GM18508 (cell line): ENCODE data around the gene NRP1.
"Not testable (repeated sequence)": the region's sequence is repeated elsewhere in the genome, so short reads cannot be mapped to it uniquely, and the experiment has no call there.

ENCODE experiments used
- ATAC-seq: cut with Tn5 transposase; IDR thresholded peaks from one replicate; pipeline ENCODE4 v1.9.1; 2021; ENCODE audit warnings: moderate number of reproducible peaks; ENCODE audit not compliant: insufficient read depth, unreplicated experiment

NRP1 gene

GRCh38 chr10:33334153-33334804 is at the start of gene NRP1:
NRP1 (minus strand) TSS chr10:33334667; CDS start chr10:33334382, 285 bp downstream.
- no peak for ATAC-seq

- not testable (repeated sequence) for ATAC-seq
Measured at GRCh38 chr10:33384201-33384600, 49.7 kb upstream of the NRP1 start.

GRCh38 chr10:33382921-33383713 is 48.6 kb upstream of the NRP1 start:
- no peak for ATAC-seq

- ATAC-seq = no peak
Measured at GRCh38 chr10:33382216-33382600, 47.7 kb upstream of the NRP1 start.

GRCh38 chr10:33381451-33382215 is 47.2 kb upstream of the NRP1 start:
- no peak for ATAC-seq

DNA sequence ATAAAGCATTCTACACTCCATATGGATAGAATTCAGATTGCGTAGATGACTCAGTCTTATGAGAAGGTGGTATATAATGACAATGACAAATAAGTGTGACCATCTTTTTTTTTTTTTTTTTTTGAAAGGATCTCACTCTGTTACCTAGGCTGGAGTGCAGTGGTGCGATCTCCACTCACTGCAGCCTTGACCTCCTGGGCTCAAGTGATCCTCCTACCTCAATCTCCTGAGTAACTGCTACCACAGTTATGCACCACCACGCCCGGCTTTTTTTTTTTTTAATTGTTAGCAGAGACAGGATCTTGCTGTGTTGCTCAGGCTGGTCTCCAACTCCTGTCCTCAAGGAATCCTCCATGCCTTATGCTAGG is 43.2 kb upstream of the NRP1 start:
- ATAC-seq = no peak

DNA sequence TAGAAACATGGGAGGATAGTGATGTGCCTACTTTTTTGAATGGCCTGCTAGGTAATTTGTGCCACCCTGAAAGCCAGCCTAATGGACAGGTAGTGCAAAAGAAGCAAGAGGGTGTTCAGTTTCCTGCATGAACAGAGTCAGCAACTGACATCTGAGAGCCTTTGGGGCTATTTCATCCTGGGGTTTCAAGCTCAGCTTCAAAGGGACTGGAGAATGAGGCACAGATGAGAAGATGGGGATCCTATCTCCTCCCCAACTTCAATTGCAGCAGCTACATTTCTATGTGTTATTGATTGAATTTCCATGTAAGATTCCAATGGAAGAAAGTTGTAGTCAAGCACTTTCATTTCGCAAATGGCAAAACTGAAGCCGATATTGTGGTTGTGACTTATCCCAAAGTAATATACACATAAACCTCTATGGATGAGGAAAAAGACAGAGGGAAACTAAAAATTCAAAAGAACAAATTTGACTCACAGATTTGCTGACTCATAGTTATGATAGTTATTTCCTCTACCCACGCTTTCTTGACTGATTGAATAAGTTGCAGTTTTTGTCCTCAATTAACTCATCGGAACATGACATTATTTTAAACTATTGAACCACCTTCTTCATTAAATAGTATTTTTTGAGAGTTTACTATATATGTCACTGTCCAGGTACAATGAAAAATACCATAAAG is 42.6 kb upstream of the NRP1 start:
- no peak for ATAC-seq

GRCh38 chr10:33376476-33376875 is 42.0 kb upstream of the NRP1 start:
- no peak for ATAC-seq

DNA sequence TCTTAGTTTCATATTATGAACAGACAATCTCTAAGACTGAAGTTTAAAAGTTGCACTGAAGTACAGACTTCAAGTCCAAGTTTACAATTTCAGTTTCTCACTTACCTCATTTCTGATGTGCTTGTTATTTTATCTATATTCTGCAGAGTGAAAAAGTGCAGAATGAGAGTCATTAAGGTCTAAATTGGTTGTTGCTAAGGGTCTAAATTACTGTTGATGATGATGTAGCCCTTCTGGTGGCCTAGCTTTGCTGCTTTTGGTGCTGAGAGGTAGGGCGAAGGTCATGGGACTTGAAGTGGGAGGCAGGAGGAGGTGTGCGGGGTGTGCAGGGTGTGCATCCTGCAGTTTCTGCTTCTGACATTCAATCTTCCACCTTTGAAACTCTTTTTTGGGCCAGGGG is 38.8 kb upstream of the NRP1 start:
- no peak for ATAC-seq

DNA sequence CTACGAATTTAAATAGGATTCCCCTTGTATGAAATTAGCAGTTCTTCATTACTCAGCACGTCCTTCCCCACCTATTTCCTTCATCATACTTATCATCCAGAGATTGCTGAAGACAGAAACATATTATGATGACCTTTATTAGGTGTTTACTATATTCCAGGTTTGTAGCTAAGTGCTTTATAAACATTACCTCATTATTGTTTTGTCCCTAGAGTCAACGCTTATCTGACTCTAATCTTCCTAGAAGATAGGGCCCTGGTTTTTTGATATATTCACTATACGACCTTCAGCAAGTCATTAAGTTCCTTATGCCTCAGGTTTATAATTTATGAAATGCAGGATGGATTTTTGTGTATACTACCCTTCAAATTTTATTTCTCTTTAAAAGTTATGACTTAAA is 36.8 kb upstream of the NRP1 start:
- no peak for ATAC-seq

DNA sequence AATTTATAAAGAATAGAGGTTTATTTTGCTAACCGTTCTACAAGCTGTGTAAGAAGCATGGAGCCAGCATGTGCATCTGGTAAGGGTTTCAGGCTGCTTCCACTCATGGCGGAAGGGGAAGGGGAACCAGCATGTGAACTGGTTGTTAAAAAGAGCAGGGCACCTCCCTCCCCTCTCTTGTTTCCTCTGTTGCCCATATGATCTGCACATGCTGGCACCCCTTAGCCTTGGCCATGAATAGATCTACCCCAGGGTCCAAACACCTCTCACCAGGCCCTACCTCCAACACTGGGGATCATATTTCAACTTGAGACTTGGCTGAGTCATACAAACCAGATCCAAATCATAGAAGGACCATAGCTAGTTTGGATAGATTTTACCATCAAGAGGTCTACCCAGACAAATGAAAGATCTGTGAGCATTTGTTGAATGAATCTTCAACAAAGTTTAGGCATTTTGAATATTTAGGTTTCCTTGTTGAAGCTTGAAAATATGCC is 36.0 kb upstream of the NRP1 start:
- ATAC-seq = no peak

- no peak for ATAC-seq
Measured at GRCh38 chr10:33368086-33368485, 33.6 kb upstream of the NRP1 start.

- ATAC-seq = no peak
Measured at GRCh38 chr10:33365871-33366411, 31.5 kb upstream of the NRP1 start.

- no peak for ATAC-seq
Measured at GRCh38 chr10:33365301-33365700, 30.8 kb upstream of the NRP1 start.

- ATAC-seq = no peak
Measured at GRCh38 chr10:33363106-33363505, 28.6 kb upstream of the NRP1 start.

- ATAC-seq = no peak
Measured at GRCh38 chr10:33358016-33358415, 23.5 kb upstream of the NRP1 start.

DNA sequence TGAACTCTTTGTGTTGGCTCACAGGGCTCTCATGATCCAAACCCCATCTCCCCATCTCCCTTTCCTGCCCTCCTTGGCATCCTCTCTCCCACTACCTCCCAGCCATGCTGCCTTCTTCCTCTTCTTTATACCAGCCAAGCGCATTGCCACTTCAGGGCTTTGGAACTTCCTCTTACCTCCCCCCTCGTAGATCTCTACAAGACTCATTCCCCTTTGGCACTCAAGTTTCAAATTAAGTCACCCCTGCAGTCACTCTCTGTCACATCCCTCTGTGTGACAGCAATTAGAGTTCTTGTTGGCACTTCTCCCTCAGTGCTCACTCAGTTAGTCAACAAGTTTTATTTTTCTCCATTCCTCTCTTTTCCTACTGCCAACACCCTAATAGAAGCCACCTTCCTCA is 20.8 kb upstream of the NRP1 start:
- no peak for ATAC-seq

DNA sequence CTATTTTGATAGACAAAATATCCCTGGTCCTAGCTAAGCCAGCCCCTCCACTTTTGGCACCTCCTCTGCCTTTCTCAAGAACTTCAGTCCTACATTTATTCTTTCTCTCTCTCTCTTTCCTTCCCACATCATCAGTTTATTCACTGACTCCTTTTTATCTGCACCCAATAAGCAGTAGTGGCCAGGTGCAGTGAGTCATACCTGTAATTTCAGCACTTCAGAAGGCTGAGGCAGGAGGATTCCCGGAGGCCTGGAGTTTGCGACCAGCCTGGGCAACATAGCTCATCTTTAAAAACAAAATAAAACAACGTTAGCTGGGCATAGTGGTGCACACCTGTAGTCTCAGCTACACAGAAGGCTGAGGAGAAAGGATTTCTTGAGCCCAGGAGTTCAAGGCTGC is 19.4 kb upstream of the NRP1 start:
- ATAC-seq = no peak

GRCh38 chr10:33353334-33353733 is 18.9 kb upstream of the NRP1 start:
- ATAC-seq = no peak

GRCh38 chr10:33352615-33353014 is 18.1 kb upstream of the NRP1 start:
- no peak for ATAC-seq
